HAP-1 (cell line): ENCODE data around the gene DKK3.
A peak's percentile ranks its signal among the peaks of the same experiment; 100 is the strongest.

Experiments used
- DNase-seq, 2 experiments: peaks; one replicate each; pipeline ENCODE4 v3.0.0-alpha.2; 2016 to 2020; ENCODE audit warnings: low spot score in 2 of 2
- H3K27me3 ChIP-seq: fragments of 250-450 bp; sonication (Bioruptor Pico); 2 replicates; pipeline ENCODE4 v1.5.1; 2020; ENCODE audit warnings: low read depth, mild to moderate bottlenecking, moderate library complexity
- H3K36me3 ChIP-seq: fragments of 250-450 bp; sonication (Bioruptor Pico); replicated peaks from 2 replicates; pipeline ENCODE4 v1.5.1; 2020; ENCODE audit warnings: mild to moderate bottlenecking
- H3K4me1 ChIP-seq: fragments of 250-450 bp; sonication (Bioruptor Pico); 2 replicates; pipeline ENCODE4 v1.5.1; 2020; ENCODE audit warnings: mild to moderate bottlenecking
- H3K4me3 ChIP-seq: fragments of 250-450 bp; sonication (Bioruptor Pico); 2 replicates; pipeline ENCODE4 v1.5.1; 2020; ENCODE audit warnings: mild to moderate bottlenecking, moderate library complexity
- H3K9me3 ChIP-seq: fragments of 250-450 bp; sonication (Bioruptor Pico); 2 replicates; pipeline ENCODE4 v1.5.1; 2020; ENCODE audit warnings: mild to moderate bottlenecking, moderate library complexity
- in situ Hi-C: fragments of 300-500 bp; cut with MboI; formaldehyde crosslinking; loops from 3 replicates; pipeline ENCODE4 v1.14.3; 2020; ENCODE audit warnings: low sequenced_read_pairs, inconsistent platforms, mixed read lengths

DKK3 gene

GRCh38 chr11:12007769-12008737 lies at the start of gene DKK3:
TSS of gene DKK3 (minus strand) at chr11:12008626. CDS start at chr11:12008582, 44 bp downstream.
- Histone ChIP-seq H3K27me3 (no peaks in the 10 kb centered on the region), H3K36me3 (no peaks in the 10 kb centered on the region), H3K4me3 (peak within 1 kb of the TSS; percentile 50), H3K9me3 (no peaks in the 10 kb centered on the region), H3K4me1 (no peaks in the 10 kb centered on the region)
- in situ Hi-C loops: no loop called here
- DNase-seq: peak in 1 of 2 experiments; percentile 55

- in situ Hi-C loops: loop anchor here (25.0 kb wide), 1 partner anchor 855 kb away; no protein-coding TSS in a partner anchor
Measured at GRCh38 chr11:12057299-12057980, 49.0 kb upstream of the DKK3 start.

GRCh38 chr11:12056119-12056518 lies 47.7 kb upstream of the DKK3 start:
- in situ Hi-C loops: loop anchor here (25.0 kb wide), 1 partner anchor 856 kb away; no protein-coding TSS in a partner anchor
- Histone ChIP-seq H3K36me3 (no peaks in the 10 kb centered on the region), H3K27me3 (no peaks in the 10 kb centered on the region), H3K4me3 (no peak overlapping the region), H3K9me3 (no peaks in the 10 kb centered on the region), H3K4me1 (no peaks in the 10 kb centered on the region)
- DNase-seq: no peak

More at GRCh38 chr11:12057299-12057980, 49.0 kb upstream of the DKK3 start:
- DNase-seq: no peak
- no peaks in the 10 kb centered on the region for H3K36me3 ChIP-seq
- no peak overlapping the region for H3K4me3 ChIP-seq
- H3K4me1 ChIP-seq: no peaks in the 10 kb centered on the region
- H3K9me3 ChIP-seq: no peaks in the 10 kb centered on the region
- H3K27me3 ChIP-seq: no peaks in the 10 kb centered on the region

- DNase-seq: no peak
- Histone ChIP-seq H3K36me3 (no peaks in the 10 kb centered on the region), H3K4me3 (no peak overlapping the region), H3K4me1 (no peaks in the 10 kb centered on the region), H3K9me3 (no peaks in the 10 kb centered on the region), H3K27me3 (no peaks in the 10 kb centered on the region)
- in situ Hi-C loops: loop anchor here (25.0 kb wide), 1 partner anchor 859 kb away; no protein-coding TSS in a partner anchor
Measured at GRCh38 chr11:12053606-12054361, 45.4 kb upstream of the DKK3 start.

- Histone ChIP-seq H3K4me3 (no peak overlapping the region), H3K9me3 (no peaks in the 10 kb centered on the region), H3K4me1 (no peaks in the 10 kb centered on the region), H3K36me3 (no peaks in the 10 kb centered on the region), H3K27me3 (no peaks in the 10 kb centered on the region)
- in situ Hi-C loops: loop anchor here (25.0 kb wide), 1 partner anchor 859 kb away; no protein-coding TSS in a partner anchor
- DNase-seq: no peak
Measured at GRCh38 chr11:12052676-12053605, 44.5 kb upstream of the DKK3 start.

- no peaks in the 10 kb centered on the region for H3K27me3 ChIP-seq
- H3K4me3 ChIP-seq: no peak overlapping the region
- H3K9me3 ChIP-seq: no peaks in the 10 kb centered on the region
- H3K4me1 ChIP-seq: no peaks in the 10 kb centered on the region
- no peak for DNase-seq
- H3K36me3 ChIP-seq: no peaks in the 10 kb centered on the region
- in situ Hi-C loops: loop anchor here (25.0 kb wide), 1 partner anchor 861 kb away; no protein-coding TSS in a partner anchor
Measured at GRCh38 chr11:12051287-12051662, 42.8 kb upstream of the DKK3 start.

- Histone ChIP-seq H3K27me3 (no peaks in the 10 kb centered on the region), H3K4me3 (no peak overlapping the region), H3K4me1 (no peaks in the 10 kb centered on the region), H3K9me3 (no peaks in the 10 kb centered on the region), H3K36me3 (no peaks in the 10 kb centered on the region)
- in situ Hi-C loops: loop anchor here (25.0 kb wide), 1 partner anchor 862 kb away; no protein-coding TSS in a partner anchor
- no peak for DNase-seq
Measured at GRCh38 chr11:12050470-12051286, 42.3 kb upstream of the DKK3 start.

GRCh38 chr11:12048936-12049790 lies 40.7 kb upstream of the DKK3 start:
- no peaks in the 10 kb centered on the region for H3K36me3 ChIP-seq
- in situ Hi-C loops: loop anchor here (5.0 to 10.0 kb wide), 4 partner anchors 117 to 234 kb away; no protein-coding TSS in a partner anchor
- no peaks in the 10 kb centered on the region for H3K27me3 ChIP-seq
- DNase-seq: no peak
- H3K4me3 ChIP-seq: no peak overlapping the region
- H3K9me3 ChIP-seq: no peaks in the 10 kb centered on the region
- no peaks in the 10 kb centered on the region for H3K4me1 ChIP-seq

- H3K27me3 ChIP-seq: no peaks in the 10 kb centered on the region
- H3K4me3 ChIP-seq: no peak overlapping the region
- no peaks in the 10 kb centered on the region for H3K9me3 ChIP-seq
- in situ Hi-C loops: loop anchor here (5.0 to 10.0 kb wide), 4 partner anchors 114 to 232 kb away; no protein-coding TSS in a partner anchor
- DNase-seq: no peak
- H3K4me1 ChIP-seq: no peaks in the 10 kb centered on the region
- no peaks in the 10 kb centered on the region for H3K36me3 ChIP-seq
Measured at GRCh38 chr11:12046636-12047236, 38.3 kb upstream of the DKK3 start.

GRCh38 chr11:12045914-12046635 lies 37.6 kb upstream of the DKK3 start:
- Histone ChIP-seq H3K36me3 (no peaks in the 10 kb centered on the region), H3K4me1 (no peaks in the 10 kb centered on the region), H3K27me3 (no peaks in the 10 kb centered on the region), H3K9me3 (no peaks in the 10 kb centered on the region), H3K4me3 (no peak overlapping the region)
- in situ Hi-C loops: loop anchor here (5.0 to 10.0 kb wide), 4 partner anchors 114 to 231 kb away; no protein-coding TSS in a partner anchor
- DNase-seq: no peak
